Esophagus mucosa (tissue), 1 donor: ENCODE measurements around the gene DENND2A. TPM values are rescaled to one million over a fixed set of nuclear protein-coding genes. Genes with fewer than 3 reads are reported as not detected.
"Not testable (repeated sequence)": the region's sequence is repeated elsewhere in the genome, so short reads cannot be mapped to it uniquely, and the experiment has no call there.

ENCODE experiments used
- ATAC-seq: fragments of 200-7000 bp; cut with Tn5 transposase; one replicate; pipeline ENCODE4 v1.9.1; 2020
- total RNA-seq: library from RNA; stranded (reverse); gene quantifications from one replicate; pipeline ENCODE4 v1.2.4, GENCODE V29; 2023
- donor health status: DM: yes; HTN: yes; CAD: no.

Gene DENND2A
- total RNA-seq, 1 donor from 2014 or later = 1.0 TPM

DNA sequence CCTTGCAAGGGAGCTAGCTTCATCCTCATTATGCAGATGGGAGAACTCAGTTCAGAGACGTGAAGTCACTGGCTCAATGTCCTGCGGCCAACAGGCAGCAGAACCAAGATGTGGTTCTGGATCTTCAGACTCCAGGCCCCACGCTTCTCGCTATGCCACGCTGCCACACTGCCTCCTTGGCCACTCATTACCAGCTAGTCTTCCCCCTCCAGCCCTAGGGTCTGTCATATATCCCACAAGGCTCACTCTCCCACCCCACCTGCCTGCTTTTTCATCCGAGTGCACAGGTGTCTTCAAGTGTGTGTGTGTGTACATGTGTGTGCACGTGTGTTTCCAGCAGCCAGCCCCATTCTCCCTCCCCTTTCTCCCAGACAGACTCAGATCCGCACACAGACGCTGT is 53.4 kb downstream of the DENND2A start:
- no peak for ATAC-seq

- no peak for ATAC-seq
Measured at GRCh38 chr7:140586516-140586915, 54.1 kb downstream of the DENND2A start.

GRCh38 chr7:140585333-140585732 is 55.3 kb downstream of the DENND2A start:
- no peak for ATAC-seq

- ATAC-seq = no peak
Measured at GRCh38 chr7:140584195-140584851, 56.3 kb downstream of the DENND2A start.

- ATAC-seq = no peak
Measured at GRCh38 chr7:140581411-140581810, 59.2 kb downstream of the DENND2A start.

DNA sequence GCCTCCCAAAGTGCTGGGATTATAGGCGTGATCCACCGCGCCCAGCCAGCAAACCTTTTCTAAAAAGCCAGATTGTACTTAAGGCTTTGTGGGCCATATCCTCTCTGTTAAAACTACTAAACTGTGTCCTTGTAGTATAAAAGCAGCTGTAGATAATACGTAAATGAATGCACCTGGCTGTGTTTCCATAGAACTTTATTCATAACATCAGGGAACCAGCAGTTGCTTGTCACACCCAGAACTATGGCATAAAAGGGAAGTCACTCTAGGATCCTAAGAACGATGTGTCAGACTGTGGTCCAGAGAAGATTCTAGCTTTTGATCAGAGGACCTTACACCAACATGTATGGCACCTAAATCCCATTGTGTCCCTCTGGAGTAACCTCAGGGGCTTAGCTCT is 63.0 kb downstream of the DENND2A start:
- ATAC-seq = no peak

DNA sequence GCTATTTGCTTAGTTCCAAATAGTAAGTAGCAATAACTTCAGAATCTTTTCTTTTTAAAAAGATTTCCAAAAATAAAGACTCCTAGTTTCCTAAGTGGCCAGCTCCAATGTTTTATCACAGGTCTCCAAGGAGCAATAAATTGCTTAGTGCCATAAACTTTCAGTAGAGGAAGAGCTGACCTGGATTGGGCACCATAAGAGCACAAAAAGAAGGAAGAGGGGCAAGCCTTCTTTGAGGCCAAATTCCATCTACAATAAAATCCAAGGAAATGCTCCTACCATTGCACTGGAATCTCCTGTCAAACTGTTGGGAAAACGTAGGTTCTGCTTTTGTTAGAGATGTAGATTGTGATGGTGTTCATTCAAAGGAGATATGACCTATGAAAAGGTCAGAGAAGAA is 64.0 kb downstream of the DENND2A start:
- no peak for ATAC-seq

DNA sequence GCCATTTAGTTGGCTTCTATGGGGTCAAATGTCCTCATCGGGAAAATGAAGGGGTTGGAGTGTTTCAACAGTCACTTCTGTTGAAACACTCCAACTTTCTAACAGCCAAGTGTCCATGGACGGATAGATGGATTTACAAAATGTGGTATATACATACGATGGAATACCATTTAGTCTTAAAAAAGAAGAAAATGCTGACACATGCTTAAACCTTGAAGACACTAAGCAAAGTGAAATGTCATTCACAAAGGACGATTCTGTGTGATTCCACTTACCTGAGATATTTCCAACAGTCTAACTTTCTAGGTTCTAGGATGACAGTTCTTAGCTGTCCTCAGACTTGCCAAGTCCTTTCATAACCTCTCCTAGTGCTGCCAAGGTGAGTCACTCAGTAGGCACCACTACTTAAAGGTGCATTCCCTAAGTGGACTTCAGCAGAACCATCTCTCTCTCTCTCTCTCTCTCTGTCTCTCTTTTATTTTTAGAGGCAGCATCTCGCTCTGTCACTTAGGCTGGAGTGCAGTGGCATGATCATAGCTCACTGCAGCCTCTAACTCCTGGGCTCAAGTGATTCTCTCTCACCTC is 69.0 kb downstream of the DENND2A start:
- peak; percentile 78 for ATAC-seq

DNA sequence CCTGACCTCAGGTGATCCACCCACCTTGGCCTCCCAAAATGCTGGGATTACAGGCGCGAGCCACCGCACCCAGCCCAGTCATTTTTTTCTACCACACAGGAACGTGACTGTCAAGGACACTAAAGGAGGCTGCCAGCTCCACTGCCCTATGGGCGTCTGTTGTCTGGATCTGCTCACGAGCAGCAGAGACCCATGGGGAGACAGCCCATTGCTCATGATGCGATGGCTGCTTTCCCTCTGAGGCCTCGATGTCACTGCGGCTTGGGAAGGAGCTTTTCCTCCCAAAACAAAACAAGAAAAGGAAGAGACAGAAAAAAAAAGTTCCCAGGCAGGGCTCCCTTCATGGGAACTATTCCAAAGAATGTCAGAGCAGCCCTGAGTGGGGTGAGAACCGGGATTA is 70.5 kb downstream of the DENND2A start:
- ATAC-seq = no peak

- ATAC-seq = no peak
Measured at GRCh38 chr7:140568021-140568813, 72.4 kb downstream of the DENND2A start.

DNA sequence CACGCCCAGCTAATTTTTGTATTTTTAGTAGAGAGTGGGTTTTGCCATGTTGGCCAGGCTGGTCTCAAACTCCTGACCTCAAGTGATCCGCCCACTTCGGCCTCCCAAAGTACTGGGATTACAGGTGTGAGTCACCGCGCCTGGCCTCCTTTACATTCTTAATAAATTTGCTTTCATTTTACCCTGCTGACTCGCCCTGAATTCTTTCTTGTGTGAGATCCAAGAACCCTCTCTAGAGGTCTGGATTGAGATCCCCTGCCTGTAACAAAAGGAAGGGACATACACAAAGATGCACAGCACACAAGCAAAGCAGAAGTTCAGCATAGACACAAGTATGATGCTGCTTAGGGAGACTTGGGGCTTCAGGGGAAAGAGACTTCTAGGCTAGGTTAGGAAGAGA is 74.4 kb downstream of the DENND2A start:
- ATAC-seq = not testable (repeated sequence)

- not testable (repeated sequence) for ATAC-seq
Measured at GRCh38 chr7:140565761-140566160, 74.9 kb downstream of the DENND2A start.

DNA sequence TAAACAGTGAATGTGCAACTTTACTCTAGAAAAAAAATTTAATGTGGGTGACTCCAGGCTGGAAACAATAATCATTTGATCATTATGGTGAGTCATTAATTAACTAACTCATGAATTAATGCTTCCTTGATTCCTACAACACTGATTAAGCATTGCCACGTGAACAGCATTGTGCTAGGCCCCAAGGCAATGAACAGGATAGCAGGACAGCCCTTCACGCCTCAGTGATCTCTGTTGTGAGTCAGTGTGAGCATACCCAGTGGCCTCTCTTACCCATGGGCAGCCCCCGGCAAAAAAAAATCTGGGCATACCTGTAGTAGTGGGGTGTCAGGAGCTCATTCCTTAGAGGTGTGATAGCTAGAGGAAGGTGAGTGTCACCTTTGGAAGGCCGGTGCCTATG is 76.0 kb downstream of the DENND2A start:
- ATAC-seq = peak; percentile 94

- ATAC-seq = no peak
Measured at GRCh38 chr7:140562926-140563481, 77.6 kb downstream of the DENND2A start.

DNA sequence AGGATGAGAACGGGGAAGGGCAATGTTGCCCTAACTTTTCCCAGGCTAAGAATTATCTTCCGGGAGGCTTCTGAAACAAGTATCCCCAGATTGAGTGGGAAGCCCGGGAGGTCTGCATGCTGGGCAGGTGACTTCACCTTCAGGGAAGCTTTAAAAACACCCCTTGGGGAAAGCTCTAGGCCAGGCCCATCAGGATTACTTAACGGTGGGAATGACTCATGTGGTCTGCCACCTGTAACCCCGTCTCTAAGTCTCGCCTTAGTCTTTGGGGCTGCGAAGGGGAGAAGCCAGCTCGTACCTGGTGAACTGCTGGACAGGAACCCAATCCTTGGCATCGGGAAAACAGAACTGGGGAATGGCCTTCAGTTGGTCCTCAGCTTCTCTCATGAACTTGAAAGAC is 81.2 kb downstream of the DENND2A start:
- ATAC-seq = no peak

- ATAC-seq = no peak
Measured at GRCh38 chr7:140557809-140558518, 82.6 kb downstream of the DENND2A start.

GRCh38 chr7:140557069-140557468 is 83.5 kb downstream of the DENND2A start:
- no peak for ATAC-seq

DNA sequence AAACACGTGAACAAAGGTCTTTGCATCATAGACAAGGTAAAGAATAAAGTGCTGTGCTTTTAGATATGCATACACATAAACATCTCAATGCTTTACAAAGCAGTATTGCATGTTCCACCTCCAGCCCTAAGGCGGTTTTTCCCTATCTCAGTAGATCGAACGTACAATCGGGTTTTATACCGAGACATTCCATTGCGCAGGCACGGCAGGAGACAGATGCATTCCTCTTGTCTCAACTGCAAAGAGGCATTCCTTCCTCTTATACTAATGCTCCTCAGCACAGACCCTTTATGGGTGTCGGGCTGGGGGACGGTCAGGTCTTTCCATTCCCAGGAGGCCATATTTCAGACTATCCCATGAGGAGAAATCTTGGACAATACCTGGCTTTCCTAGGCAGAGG is 87.4 kb downstream of the DENND2A start:
- not testable (repeated sequence) for ATAC-seq

- no peak for ATAC-seq
Measured at GRCh38 chr7:140552240-140552679, 88.4 kb downstream of the DENND2A start.

DNA sequence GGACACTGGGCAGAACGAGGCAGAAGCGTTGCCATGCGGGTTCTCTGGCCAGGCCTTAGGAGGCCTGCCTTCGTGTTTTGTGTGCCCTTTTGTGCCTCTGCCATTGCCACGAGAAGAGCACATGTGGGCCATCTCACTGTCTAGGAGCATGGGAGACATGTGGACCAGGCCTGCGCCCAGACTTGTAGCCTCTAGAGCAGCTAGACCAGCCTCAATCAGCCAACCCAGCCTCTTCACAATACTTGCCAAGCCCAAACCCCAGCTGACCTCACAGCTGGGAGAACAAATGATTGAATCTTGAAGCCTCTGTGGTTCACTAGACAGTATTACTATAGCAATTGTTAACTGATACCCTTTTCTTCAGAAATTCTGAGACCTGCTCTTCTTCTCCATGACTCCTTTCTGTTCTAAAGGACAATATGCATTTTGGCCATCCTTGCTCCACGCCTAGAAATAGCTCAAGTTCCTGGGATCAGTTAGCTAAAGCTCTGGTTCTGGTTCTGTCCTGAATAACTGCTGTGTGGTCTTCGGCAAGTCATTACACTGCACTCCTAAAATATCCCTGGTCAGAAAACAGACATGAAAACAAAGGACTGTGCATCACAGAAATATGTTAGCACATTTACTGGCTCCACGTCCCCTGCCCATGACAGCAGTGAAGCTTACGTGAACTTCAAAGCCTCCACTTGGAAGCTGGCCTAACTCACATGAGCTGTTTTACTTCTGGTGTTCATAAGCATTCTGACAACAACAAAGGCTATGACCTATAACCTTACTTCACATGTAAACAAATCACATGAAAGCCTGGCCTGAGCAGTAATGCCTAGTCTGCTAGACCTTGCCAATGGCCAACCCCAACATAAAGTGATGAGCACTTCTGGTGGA is 89.0 kb downstream of the DENND2A start:
- ATAC-seq = no peak

DNA sequence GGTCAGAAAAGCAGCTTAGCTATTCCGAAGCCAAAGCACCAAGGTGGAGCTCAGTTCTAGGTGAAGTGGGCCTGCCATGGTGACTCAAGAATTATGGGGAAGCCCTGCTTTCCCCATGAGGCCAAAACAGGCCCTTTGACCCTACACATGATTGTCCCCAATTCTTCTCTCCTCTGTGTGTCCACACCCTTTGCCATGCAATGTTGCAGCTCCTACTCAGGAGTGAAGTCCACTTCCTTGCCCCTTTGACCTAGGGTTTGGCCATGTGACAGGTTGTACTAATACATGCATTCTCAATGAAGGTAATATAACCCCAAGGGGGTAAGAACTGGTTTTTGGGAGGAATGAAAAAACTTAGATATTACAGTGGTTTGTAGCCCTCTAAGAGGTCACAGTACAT is 93.7 kb downstream of the DENND2A start:
- no peak for ATAC-seq

- ATAC-seq = no peak
Measured at GRCh38 chr7:140544388-140544826, 96.2 kb downstream of the DENND2A start.
